ENCODE measurements around the gene OVCA2. TPM values are rescaled to one million over a fixed set of nuclear protein-coding genes. Genes with fewer than 3 reads are reported as not detected.
A peak's percentile ranks its signal among the peaks of the same experiment; 100 is the strongest.

The OVCA2 gene
- total RNA-seq, 1 donor from 2014 or later = 15.8 TPM

DNA sequence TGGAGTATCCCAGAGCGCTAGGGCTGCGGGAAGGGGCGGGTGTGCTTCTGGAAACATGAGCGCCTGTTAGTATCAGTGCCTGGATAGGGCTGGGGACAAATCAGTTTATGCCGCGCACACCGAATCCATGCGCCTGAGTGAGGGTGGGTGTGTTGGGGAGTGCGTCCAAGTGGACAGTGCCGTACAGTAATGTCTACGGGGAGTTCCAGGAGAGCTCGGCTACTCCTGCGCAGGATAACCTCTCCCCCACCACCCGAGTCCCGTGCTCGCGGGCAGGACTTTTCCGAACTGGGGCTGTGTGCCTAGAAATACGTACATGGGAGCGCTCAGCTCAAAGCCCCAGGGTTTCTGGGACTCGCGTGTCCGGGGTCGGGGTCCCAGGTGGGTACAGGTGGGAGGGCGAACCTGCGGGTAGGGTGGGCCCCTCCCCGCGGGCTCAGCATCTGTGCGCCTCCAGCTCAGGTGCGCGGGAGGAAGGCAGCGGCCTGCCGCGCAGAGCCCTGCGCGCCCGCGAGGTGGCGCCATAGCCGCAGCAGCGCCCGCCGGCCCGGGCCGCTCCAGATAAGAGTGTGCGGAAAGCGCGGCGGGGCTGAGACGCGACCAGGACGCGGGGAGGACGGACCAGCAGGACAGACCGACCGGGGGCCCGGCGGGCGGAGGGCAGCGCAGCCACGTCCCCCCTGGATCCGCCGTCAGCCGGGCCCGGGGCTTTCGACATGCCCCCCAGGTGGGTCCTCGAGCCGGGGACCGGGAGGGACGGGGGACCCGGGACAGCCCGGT, 12.9 kb downstream of the OVCA2 start, which contains the start of gene HIC1:
Gene HIC1 (plus strand): TSS at position 592 of the 780 bp plus-strand sequence. CDS start 1,588 bp downstream, outside the sequence.
- DNase-seq = peak; percentile 30

DNA sequence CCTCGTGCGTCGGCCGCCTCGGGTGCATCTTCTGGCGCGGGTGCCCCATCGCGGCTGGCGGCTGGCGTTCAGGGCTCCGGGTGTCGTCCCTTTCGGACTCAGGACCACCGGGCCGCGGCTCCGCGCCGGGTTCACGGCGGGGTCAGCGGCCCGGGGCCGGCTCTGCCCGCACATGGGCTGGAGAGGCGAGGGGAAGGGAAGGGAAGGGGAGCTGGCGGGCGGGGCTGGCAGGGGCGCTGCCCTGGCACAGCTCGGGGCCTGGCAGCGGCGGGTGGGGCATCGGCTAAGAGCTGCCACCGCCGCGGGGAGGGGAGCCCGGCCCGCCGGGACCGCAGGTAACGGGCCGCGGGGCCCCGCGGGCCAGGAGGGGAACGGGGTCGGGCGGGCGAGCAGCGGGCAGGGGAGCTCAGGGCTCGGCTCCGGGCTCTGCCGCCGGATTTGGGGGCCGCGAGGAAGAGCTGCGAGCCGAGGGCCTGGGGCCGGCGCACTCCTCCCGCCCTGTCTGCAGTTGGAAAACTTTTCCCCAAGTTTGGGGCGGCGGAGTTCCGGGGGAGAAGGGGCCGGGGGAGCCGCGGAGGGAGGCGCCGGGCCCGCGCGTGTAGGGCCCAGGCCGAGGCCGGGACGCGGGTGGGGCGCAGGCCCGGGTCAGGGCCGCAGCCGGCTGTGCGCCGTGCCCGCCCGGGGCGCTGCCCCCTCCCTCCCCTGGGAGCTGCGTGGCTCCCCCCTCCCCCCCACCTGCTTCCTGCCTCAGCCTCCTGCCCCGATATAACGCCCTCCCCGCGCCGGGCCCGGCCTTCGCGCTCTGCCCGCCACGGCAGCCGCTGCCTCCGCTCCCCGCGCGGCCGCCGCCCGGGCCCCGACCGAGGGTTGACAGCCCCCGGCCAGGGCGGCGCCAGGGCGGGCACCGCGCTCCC, 13.7 kb downstream of the OVCA2 start:
- DNase-seq = no peak

DNA sequence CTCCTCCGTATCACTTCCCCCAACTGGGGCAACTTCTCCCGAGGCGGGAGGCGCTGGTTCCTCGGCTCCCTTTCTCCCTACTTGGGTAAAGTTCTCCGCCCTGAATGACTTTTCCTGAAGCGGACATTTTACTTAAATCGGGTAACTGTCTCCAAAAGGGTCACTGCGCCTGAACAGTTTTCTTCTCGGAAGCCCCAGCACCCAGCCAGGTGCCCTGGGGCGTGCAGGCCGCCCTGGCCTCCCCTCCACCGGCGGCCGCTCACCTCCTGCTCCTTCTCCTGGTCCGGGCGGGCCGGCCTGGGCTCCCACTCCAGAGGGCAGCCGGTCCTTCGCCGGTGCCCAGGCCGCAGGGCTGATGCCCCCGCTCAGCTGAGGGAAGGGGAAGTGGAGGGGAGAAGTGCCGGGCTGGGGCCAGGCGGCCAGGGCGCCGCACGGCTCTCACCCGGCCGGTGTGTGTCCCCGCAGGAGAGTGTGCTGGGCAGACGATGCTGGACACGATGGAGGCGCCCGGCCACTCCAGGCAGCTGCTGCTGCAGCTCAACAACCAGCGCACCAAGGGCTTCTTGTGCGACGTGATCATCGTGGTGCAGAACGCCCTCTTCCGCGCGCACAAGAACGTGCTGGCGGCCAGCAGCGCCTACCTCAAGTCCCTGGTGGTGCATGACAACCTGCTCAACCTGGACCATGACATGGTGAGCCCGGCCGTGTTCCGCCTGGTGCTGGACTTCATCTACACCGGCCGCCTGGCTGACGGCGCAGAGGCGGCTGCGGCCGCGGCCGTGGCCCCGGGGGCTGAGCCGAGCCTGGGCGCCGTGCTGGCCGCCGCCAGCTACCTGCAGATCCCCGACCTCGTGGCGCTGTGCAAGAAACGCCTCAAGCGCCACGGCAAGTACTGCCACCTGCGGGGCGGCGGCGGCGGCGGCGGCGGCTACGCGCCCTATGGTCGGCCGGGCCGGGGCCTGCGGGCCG, 14.7 kb downstream of the OVCA2 start:
- DNase-seq = no peak

DNA sequence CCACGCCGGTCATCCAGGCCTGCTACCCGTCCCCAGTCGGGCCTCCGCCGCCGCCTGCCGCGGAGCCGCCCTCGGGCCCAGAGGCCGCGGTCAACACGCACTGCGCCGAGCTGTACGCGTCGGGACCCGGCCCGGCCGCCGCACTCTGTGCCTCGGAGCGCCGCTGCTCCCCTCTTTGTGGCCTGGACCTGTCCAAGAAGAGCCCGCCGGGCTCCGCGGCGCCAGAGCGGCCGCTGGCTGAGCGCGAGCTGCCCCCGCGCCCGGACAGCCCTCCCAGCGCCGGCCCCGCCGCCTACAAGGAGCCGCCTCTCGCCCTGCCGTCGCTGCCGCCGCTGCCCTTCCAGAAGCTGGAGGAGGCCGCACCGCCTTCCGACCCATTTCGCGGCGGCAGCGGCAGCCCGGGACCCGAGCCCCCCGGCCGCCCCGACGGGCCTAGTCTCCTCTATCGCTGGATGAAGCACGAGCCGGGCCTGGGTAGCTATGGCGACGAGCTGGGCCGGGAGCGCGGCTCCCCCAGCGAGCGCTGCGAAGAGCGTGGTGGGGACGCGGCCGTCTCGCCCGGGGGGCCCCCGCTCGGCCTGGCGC, 15.4 kb downstream of the OVCA2 start:
- no peak for DNase-seq

DNA sequence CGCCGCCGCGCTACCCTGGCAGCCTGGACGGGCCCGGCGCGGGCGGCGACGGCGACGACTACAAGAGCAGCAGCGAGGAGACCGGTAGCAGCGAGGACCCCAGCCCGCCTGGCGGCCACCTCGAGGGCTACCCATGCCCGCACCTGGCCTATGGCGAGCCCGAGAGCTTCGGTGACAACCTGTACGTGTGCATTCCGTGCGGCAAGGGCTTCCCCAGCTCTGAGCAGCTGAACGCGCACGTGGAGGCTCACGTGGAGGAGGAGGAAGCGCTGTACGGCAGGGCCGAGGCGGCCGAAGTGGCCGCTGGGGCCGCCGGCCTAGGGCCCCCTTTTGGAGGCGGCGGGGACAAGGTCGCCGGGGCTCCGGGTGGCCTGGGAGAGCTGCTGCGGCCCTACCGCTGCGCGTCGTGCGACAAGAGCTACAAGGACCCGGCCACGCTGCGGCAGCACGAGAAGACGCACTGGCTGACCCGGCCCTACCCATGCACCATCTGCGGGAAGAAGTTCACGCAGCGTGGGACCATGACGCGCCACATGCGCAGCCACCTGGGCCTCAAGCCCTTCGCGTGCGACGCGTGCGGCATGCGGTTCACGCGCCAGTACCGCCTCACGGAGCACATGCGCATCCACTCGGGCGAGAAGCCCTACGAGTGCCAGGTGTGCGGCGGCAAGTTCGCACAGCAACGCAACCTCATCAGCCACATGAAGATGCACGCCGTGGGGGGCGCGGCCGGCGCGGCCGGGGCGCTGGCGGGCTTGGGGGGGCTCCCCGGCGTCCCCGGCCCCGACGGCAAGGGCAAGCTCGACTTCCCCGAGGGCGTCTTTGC, 16.2 kb downstream of the OVCA2 start:
- DNase-seq = no peak

DNA sequence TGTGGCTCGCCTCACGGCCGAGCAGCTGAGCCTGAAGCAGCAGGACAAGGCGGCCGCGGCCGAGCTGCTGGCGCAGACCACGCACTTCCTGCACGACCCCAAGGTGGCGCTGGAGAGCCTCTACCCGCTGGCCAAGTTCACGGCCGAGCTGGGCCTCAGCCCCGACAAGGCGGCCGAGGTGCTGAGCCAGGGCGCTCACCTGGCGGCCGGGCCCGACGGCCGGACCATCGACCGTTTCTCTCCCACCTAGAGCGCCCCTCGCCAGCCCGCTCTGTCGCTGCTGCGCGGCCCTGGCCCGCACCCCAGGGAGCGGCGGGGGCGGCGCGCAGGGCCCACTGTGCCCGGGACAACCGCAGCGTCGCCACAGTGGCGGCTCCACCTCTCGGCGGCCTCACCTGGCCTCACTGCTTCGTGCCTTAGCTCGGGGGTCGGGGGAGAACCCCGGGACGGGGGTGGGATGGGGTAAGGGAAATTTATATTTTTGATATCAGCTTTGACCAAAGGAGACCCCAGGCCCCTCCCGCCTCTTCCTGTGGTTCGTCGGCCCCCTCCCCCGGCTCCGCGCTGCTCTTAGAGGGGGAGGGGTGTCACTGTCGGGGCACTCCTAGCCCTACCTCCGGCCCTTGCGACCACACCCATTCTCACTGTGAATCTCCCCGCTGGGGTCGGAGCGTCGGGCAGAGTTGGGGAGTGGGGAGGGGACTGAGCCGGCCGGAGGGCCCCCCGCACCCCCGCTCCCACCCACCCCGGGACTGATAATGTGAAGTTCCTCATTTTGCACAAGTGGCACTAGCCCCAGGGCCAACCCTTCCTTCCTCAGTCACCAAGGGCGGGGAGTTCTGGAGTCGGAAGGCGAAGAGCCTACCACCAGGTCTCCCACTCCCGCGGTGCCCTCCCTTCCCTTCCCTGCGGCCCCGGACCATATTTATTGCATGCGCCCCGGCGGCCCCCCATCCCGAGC, 17.0 kb downstream of the OVCA2 start:
- DNase-seq = no peak

DNA sequence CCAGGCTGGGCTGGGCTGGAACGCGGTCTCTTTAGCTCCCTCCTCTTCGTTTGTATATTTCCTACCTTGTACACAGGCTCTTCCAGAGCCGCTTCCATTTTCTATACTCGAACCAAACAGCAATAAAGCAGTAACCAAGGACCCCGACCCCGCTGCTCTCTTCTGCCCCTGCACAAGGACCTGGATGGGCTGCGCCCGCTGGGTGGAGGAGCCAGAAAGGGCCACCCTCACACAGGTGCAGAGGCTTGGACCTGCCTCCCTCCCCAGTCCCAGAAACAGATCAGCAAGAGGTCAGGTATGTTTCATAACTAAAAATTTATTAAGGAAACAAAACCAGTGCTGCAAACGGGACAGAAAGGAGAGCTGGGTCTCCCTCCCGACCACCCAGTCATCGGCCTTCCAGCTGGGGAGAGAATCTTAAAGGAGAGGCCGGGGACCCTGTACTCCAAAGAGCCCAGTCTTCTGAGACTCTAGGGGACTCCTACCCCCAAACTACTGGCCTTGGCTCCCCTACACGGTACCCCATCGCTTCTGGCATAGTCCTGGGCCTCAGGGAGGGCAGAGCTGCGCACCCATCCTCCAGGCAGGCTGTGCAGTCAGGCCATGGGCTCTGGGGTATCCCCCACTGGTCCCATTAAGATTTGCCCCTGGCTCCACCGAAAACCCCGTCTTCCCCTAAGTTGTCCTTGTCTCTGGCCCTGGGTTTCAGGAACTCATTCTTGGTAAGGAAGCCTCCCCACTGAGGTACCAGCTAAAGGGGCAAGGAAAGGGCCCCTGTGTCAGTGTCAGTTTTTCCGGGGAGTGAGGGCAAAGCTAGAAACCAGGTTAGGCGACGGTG, 17.9 kb downstream of the OVCA2 start:
- no peak for DNase-seq

DNA sequence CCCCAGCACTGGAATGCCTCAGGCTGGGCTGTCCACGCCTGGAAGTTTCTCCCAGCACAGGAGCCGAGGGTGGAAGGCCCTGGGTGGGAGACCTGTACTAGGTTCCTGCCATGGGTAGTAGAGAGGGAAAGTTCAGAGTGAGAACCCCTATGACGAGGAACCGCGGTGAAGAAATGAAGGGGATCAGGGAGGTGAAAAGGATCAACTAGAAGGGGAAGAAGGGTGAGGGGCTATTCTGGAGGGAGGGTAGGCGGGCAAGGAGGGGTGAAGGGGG, 18.5 kb downstream of the OVCA2 start:
- DNase-seq = no peak

DNA sequence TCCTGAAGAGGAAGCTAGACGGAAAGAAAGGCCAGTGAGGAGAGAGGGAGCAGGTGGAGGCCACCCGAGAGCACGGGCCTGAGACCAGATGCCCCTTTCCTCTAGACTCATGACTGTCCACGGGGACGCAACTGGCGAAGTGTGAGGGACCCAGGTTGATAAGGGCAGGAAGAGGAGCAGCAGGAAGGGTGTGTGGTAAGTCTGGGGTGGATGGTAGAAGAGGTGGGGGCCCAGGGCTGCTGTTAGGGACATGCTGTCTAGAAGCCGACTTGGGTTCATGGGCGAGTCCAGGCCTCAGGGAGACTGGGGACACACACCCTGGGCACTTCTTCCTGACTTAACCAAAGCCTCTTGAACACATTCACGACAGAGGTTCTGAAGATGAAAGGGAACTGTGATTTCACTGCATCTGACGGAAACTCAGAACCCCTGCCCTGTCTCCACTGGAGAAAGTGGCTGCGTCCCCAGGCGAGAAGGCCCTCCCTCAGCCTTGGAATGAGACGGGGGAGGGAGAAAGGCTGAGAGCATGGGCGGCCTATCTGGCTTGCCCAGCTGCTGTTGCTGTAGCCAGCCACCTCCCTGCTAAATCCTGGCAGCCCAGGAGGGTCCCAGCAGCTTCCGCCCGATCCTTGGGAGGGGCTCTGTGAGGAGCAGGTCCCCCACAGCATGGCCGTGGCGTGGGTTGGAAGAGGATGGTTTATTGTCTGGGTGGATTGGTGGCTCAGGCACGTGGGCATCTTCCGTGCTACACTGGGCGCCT, 19.0 kb downstream of the OVCA2 start:
- no peak for DNase-seq

DNA sequence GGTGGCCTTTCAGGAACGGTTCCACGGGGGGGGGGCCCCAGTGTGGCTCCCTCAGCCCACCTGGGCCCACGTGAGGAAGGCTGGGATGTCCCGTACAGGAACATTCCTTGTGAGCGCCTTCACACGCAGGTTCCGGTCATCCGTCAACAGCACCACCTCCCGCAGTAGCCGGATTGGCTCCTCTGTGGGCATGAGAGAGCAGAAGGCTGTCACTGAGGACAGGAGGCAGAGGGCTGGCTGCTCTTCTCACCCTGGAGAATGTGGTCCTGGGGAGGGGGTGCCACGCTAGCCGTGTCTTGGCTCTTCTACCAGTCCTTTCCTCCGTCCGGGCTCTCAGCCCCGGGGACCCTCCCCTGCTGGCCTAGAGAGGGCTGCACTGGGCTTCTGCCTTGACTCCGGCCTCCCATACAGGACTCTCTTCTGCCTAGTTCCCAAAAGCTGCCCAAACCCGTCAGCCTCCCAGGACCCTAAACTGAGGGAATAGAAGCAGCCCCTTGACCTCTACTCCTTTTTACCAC, 19.7 kb downstream of the OVCA2 start:
- no peak for DNase-seq

DNA sequence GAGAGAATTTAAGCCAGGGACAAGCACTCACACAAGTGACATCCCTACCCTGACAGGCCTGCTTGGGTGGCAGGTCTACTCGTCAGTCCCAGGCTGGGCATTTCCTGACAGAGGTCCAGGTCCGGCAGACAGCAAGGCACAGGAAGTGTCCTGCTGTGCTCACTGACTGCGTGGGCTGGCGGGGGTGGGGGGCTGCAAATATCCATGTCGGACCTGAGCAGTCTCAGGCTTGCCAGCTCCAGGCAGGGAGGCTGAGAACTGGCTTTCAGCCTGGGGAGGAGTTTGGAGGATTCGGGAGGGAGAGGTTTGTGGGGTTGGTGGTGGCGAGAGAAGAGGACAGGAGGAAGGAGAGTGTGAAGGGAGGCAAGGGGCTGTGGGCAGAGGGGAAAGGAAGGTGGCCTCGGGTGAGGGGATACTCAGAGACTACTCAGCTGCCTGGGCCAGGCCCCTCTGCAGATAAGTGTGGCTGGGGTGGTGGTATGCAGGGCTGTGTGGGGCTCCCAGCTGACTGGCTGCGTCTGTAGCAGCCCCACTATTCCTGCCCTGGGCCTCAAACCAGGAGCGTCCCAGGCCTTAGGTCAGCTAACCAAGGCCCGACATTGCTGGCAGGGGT, 20.9 kb downstream of the OVCA2 start:
- DNase-seq = no peak

DNA sequence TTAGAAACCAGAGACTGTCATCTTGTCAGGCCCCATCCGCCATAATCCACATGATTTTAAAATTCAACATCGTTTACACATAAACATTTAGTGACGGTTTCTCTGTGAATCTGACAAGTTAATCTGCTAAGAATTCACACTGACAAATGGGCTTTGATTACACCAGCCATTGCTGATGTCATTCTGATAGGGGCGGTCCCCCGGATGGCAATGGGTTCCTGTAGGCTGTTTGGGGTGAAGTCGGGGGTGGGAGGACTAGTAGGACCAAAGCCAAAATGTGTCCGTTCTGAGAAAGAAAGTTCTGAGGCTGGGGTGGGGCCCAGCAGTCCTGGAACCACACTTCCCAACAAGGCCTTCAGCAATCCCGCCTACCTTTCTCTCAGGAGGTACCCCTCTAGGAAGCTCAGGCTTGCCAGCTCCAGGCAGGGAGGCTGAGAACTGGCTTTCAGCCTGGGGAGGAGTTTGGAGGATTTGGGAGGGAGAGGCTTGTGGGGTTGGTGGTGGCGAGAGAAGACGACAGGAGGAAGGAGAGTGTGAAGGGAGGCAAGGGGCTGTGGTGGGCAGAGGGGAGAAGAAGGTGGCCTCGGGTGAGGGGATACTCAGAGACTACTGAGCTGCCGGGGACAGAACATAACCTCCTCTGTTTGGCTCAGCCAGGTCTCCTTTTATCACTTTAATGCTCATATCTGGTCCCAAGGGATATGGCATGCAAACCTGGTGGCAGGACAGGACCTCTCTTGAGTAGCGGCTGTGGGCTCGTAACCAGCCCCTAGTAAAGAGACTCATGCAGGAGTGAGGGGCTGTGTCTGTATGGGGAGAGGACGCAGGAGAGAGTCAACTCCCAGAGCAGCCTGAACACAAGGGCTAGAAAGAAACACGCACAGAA, 21.7 kb downstream of the OVCA2 start:
- no peak for DNase-seq

DNA sequence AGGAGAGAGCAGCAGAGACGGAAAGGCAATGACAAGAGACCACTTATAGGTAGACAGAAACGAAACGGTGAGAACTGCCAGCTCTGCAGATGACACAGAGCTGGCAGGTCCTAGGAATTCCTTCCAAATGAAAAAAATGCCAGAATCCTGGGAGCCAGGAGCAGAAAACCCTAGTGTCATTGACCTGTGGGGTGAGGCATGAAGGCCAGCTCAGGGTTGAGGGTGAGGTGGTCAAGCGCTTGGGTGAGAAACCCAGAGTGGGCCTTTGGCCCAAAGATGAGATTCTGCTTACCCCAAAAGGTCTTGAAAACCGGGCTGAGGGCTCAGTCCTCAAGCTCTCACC, 22.3 kb downstream of the OVCA2 start:
- DNase-seq = no peak

DNA sequence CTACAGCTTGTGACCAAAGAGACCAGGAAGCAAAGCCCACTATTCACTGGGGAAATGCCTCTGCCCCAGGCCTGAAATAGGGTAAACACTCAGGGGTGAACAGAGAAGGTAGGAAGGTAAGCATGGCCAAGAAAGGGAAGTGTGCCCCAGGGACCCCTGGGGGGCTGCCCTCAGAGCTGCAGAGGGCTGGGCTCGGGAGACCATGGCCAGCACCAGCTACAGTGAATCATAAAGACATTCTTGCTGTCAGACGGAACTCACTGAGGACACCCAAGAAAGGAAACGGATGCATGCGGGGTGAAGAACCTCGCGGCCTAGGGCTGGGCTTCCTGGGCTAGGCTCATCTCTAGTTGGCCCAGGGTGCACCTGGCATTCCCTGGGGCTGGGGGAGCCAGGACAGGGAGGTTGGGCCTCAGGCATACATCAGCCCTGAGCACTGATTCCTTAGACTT, 22.7 kb downstream of the OVCA2 start:
- no peak for DNase-seq

DNA sequence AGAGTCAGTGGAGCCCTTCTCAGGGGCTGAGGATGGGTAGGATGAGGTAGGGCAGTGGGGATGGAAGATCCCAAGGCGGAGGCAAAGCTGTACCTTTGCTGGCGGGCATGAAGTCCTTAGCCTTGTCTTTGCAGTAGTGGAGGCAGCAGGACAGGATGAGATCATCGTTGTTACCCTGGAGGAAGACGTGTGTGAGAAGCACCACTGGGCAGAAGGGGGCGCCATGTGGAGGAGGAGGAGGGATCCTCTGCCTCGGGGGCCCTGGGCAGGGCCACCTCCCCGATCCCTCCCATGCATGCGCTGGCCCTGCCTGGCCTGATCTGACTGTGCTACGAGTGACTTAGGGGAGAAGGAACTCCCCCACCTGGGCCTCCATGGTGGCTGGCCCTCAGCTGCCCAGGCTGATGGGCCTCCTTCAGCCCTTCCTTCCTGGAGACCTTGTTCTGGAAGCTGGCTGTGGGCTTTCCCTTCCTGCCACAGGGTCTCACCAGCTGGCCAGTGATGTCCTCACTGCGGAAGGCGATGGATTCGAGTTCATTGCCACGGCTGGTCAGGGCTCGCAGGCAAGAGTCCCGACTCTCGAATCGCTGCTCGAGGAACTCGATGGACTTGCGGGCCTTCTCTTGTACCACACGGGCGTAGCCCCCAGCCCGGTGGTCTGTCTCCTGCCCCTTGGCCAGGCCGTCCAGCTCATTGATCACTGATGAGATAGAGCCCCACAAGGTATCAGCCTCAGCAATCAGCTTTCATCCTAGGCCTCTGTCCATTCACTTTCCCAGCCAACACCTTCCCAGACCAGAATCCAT, 23.4 kb downstream of the OVCA2 start:
- no peak for DNase-seq

Data from occipital lobe (tissue), 2 donors.